C1 segment of cervical spinal cord (tissue), 14 donors: Measurements from ENCODE around the gene DBNDD1.

Experiments
- DNase-seq, 14 donors: peaks; one replicate each; lab custom pipeline; 2025; lab: John Stamatoyannopoulos, UW

Gene DBNDD1

DNA sequence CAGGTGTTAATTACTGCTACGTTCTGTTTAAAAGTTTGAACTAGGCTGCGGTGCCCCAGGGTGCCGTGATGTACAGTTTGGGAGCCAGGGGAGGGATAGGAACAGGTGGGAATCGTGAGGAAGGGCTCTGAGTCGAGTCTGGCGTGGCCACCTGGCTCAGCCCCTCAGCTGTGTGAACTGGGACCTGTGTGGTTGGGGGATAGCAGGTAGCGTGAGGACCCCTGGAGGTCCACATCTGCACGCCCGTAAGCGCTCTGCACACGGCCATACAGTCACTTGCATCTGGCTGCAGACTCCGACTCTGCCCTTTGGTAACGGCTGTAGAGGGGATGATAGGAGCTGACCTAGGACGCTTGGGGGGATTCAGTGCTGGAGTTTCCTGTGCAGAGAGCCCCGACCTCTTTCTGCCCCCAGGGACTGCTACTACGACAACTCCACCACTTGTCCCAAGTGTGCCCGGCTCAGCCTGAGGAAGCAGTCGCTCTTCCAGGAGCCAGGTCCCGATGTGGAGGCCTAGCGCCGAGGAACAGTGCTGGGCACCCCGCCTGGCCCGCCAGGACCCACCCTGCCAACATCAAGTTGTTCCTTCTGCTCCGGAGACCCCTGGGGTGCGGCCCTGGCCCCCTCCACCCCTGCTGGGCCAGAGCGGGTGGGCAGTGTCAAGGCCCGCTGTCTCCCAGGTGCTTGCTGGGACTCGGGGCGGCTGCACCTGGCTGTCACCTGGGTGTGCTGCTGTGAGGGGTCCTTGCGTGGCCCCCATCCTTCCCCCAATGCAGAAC lies 53.6 kb downstream of the DBNDD1 start:
- no peak for DNase-seq

DNA sequence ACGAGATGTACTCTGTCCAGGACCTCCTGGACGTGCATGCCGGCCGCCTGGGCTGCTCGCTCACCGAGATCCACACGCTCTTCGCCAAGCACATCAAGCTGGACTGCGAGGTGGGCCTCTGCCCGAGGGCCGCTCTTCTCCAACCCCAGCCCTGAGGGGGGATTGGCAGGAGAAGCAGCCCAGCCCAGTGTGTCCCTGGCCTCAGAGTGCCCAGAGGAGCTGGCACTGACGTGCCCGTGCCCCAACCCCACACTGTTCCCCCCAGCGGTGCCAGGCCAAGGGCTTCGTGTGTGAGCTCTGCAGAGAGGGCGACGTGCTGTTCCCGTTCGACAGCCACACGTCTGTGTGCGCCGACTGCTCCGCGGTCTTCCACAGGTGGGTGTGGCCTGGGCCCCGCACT lies 55.1 kb downstream of the DBNDD1 start:
- DNase-seq = no peak

DNA sequence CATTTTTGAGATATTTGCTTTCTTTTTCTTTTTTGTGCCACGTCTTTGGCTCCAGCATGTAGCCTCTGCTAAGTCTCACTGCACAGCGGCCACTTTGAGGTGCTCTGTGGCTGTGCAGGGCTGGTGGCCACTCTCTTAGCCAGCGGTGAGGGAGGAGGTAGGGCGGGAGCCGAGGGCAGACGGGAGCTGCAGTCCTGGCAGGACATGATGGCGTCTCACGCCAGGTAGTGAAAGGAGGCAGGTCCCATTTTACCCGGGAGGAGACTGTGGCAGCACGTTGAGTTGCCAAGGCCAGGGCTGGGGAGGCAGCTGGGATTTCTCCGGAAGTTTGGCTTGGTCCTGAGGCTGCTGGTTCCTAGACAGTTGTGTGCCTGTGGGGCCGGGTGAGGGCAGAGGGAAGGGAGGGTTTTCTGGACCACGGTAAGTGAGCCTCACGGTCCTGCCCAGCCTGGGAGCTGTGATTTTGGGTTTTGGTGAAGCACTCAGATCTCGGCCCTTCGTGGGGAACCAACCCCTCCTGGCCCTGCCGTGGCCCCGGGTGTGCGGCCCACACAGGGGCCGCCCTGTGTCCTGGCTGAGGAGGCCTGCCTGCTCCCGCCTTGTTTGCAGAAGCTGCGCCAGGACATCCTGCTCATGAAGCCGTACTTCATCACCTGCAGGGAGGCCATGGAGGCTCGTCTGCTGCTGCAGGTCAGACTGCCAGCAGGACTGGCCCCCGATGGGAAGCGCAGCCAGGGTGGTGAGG lies 56.3 kb downstream of the DBNDD1 start:
- no peak for DNase-seq

DNA sequence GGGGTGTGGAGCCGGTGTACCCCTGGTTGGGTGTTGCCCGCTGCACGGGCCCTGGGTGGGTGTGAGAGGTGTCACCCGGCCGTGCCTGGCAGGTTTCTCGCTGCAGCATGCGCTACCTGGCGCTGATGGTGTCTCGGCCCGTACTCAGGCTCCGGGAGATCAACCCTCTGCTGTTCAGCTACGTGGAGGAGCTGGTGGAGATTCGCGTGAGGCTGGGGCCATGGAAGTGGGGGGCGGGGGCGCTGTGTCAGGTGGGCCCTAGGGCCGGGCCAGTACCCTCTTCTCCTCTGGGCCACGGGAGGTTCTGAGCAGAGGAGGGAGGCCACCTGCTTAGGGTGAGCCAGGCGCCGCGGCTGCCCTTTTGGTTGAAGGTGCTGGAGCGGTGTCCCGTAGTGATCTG lies 57.3 kb downstream of the DBNDD1 start:
- no peak for DNase-seq

DNA sequence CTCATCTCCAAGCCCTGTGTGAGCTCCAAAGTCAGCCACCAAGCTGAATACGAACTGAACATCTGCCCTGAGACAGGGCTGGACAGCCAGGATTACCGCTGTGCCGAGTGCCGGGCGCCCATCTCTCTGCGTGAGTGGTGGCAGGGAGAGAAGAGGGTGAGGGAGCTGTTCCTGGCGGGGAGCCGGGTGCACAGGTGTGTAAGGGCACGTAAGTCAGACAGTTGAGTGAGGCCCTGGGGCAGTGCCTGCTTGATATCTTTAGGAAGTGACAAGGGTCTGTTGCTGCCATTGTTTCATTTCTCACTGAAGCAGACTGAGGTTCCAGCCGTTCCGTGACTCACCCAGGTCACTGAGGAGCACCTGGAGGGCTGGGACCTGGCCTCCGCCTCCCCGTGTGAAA lies 58.3 kb downstream of the DBNDD1 start:
- DNase-seq = no peak

DNA sequence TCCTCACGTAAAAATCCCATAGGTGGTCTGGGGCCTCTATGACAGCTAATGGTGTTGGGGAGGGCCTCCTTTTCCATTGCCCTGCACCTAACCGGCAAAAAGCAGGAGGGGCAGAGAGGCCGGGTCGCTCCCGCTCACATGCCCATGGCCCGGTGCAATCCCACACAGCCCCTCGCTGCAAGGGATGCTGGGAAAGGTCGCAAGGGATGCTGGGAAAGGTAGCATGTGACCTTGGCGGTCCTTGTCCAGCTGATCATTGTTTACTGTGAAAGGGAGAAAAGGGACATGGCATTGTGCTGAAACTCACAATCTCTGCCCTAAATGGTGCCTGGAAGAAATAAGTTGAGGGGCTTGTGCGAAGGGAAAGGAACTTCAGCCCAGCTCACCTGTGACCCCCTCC lies 60.7 kb downstream of the DBNDD1 start:
- DNase-seq = no peak

DNA sequence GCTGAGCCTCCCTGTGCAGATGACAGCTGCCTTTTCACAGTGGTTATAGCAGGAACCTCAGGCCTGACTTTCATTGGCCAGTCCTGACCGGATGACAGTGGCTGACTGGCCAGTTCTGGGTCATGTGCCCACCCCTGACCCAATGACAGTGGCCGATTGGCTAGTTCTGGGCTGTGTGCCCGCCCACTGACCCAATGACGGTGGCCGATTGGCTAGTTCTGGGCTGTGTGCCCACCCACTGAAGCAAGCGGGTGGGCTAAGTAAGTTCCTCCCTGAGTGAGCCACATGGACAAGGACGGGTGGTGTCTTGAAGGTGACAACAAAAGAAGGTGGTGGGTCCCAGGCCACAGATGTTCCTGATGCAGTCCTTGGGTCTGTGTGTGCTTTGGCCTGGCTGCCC lies 61.2 kb downstream of the DBNDD1 start:
- DNase-seq = peak in 2 of 14 donors; percentile 11 to 18

DNA sequence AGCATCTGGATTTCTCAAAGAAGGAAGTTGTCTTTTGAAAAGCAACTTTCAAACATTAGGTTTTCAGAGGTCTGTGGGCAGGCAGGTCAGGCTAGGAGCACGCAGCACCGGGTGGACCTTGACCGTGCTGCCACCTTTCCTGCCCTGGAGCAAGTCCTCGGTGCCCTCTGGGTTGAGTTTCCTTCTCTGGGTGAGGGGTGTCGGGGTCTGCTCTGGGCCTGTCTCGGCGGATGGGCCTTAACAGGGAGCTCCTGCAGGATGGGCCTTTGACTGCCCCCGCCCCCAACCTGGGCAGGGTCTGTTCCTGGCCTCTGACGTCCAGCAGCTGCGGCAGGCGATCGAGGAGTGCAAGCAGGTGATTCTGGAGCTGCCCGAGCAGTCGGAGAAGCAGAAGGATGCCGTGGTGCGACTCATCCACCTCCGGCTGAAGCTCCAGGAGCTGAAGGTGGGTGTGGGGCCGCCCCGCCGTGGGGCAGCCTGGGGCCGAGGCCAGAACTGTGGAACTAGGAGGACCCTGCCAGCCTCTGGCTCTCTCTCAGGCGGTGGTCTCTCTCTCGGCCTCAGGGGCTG lies 62.0 kb downstream of the DBNDD1 start:
- no peak for DNase-seq

DNA sequence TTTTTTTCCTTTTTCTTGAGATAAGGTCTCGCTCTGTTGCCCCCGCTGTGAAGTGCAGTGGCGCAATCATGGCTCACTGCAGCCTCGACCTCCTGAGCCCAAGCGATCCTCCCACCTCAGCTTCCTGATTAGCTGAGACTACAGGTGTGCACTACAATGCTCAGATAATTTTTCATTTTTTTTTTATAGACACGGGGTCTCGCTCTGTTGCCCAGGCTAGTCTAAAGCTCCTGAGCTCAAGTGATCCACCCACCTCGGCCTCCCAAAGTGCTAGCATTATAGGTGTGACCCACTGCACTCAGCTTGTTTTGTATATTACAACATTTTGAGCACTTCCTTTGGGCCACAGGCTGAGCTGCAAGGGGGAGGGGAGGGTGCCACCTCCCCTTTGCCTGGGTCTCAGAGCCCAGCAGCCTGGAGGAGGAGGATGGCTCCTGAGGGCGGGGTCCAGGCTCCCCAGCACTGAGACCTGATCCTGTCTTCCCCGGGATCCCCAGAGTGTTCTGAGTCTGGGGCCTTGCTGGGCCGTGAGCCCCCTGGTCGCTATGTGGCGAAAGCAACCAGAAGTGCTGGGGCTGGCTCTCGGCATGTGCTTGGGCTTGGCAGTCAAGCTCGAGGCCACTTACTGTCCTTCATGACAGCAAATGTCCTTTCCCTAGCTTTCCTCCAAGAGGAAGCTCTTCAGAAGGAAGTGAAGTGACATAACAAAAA lies 62.6 kb downstream of the DBNDD1 start:
- DNase-seq = no peak

DNA sequence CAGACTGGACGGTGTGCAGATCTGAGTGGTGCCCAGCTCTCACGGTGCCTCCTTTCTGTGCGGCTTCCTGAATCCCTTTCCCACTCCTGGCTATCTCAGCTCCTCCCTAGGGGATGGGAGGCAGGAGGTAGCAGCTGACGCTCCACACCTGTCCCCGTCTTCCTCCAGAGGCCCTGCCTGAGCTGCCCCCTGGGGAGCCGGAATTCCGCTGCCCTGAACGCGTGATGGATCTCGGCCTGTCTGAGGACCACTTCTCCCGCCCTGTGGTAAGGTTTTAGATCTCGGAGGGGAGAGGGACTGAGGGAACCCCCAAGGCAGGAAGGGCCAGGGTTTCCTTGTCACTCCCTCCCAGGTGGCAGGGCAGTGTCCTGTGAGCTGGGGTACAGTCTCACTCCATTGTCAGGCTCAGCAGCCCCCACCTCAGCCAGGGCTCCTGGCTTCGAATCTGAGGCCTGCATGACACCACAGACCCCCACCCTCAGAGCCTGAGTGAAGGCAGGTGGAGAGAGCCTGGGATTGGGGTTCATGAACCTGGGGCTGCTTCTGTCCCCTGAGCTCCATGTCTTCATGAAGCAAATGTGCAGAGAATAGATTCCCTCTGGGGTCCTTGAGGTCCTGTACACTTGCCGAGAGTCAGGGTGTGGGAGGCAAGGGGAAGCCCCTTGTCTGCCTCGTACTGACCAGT lies 64.1 kb downstream of the DBNDD1 start:
- no peak for DNase-seq
